ENCODE results near the gene FRMD5.

FRMD5 gene

GRCh38 chr15:43923553-43923952, 271.5 kb downstream of the FRMD5 start:
- DNase-seq (ENCODE audit: low read depth): no peak

GRCh38 chr15:43922021-43922420, 273.1 kb downstream of the FRMD5 start:
- no peak for DNase-seq (ENCODE audit: low read depth)

- peak; percentile 60 for DNase-seq (ENCODE audit: low read depth)
These were observed 274.3 kb downstream of the FRMD5 start for GRCh38 chr15:43920815-43921214.

- DNase-seq (ENCODE audit: low read depth): no peak
These were observed 274.8 kb downstream of the FRMD5 start for GRCh38 chr15:43920254-43920600.

- DNase-seq (ENCODE audit: low read depth): no peak
These were observed 275.4 kb downstream of the FRMD5 start for GRCh38 chr15:43919540-43920253.

- DNase-seq (ENCODE audit: low read depth): no peak
These were observed 276.4 kb downstream of the FRMD5 start for GRCh38 chr15:43918717-43919116.

GRCh38 chr15:43916326-43916660, 278.8 kb downstream of the FRMD5 start:
- no peak for DNase-seq (ENCODE audit: low read depth)

GRCh38 chr15:43915631-43916325, 279.3 kb downstream of the FRMD5 start:
- no peak for DNase-seq (ENCODE audit: low read depth)

- DNase-seq (ENCODE audit: low read depth): no peak
These were observed 281.1 kb downstream of the FRMD5 start for GRCh38 chr15:43913941-43914340.

- peak; percentile 96 for DNase-seq (ENCODE audit: low read depth)
These were observed 281.9 kb downstream of the FRMD5 start for GRCh38 chr15:43913026-43913780.

- no peak for DNase-seq (ENCODE audit: low read depth)
These were observed 282.9 kb downstream of the FRMD5 start for GRCh38 chr15:43912208-43912607.

GRCh38 chr15:43911235-43911781, 283.8 kb downstream of the FRMD5 start:
- peak; percentile 100 for DNase-seq (ENCODE audit: low read depth)

GRCh38 chr15:43908516-43909050, 286.5 kb downstream of the FRMD5 start:
- DNase-seq (ENCODE audit: low read depth): no peak

GRCh38 chr15:43905755-43906154, 289.3 kb downstream of the FRMD5 start:
- DNase-seq (ENCODE audit: low read depth): no peak

- DNase-seq (ENCODE audit: low read depth): no peak
These were observed 291.2 kb downstream of the FRMD5 start for GRCh38 chr15:43903864-43904290.

GRCh38 chr15:43901495-43901894, 293.6 kb downstream of the FRMD5 start:
- DNase-seq (ENCODE audit: low read depth): no peak

GRCh38 chr15:43900996-43901395, 294.1 kb downstream of the FRMD5 start:
- DNase-seq (ENCODE audit: low read depth): no peak

GRCh38 chr15:43899928-43900327, 295.1 kb downstream of the FRMD5 start:
- DNase-seq (ENCODE audit: low read depth): no peak

- DNase-seq (ENCODE audit: low read depth): no peak
These were observed 296.2 kb downstream of the FRMD5 start for GRCh38 chr15:43898891-43899290.

- no peak for DNase-seq (ENCODE audit: low read depth)
These were observed 298.5 kb downstream of the FRMD5 start for GRCh38 chr15:43896543-43896942.

GRCh38 chr15:43895586-43895985, 299.5 kb downstream of the FRMD5 start:
- DNase-seq (ENCODE audit: low read depth): no peak

- no peak for DNase-seq (ENCODE audit: low read depth)
These were observed 301.1 kb downstream of the FRMD5 start for GRCh38 chr15:43893956-43894355.

- no peak for DNase-seq (ENCODE audit: low read depth)
These were observed 306.0 kb downstream of the FRMD5 start for GRCh38 chr15:43889042-43889441.
